A549 treated with Hydrocortisone at 1 μM for 4 hours (cell line): ENCODE results near the gene KIAA0232. TPM values are rescaled to one million over a fixed set of nuclear protein-coding genes. Genes with fewer than 3 reads are reported as not detected.

Source experiments
- total RNA-seq: library from RNA; stranded (reverse); fragments of 200-300 nt; extraction: Qiagen RNA extraction; gene quantifications from 5 replicates; pipeline ENCODE4 v1.2.3, GENCODE V29; 2022

The KIAA0232 gene, protein sequence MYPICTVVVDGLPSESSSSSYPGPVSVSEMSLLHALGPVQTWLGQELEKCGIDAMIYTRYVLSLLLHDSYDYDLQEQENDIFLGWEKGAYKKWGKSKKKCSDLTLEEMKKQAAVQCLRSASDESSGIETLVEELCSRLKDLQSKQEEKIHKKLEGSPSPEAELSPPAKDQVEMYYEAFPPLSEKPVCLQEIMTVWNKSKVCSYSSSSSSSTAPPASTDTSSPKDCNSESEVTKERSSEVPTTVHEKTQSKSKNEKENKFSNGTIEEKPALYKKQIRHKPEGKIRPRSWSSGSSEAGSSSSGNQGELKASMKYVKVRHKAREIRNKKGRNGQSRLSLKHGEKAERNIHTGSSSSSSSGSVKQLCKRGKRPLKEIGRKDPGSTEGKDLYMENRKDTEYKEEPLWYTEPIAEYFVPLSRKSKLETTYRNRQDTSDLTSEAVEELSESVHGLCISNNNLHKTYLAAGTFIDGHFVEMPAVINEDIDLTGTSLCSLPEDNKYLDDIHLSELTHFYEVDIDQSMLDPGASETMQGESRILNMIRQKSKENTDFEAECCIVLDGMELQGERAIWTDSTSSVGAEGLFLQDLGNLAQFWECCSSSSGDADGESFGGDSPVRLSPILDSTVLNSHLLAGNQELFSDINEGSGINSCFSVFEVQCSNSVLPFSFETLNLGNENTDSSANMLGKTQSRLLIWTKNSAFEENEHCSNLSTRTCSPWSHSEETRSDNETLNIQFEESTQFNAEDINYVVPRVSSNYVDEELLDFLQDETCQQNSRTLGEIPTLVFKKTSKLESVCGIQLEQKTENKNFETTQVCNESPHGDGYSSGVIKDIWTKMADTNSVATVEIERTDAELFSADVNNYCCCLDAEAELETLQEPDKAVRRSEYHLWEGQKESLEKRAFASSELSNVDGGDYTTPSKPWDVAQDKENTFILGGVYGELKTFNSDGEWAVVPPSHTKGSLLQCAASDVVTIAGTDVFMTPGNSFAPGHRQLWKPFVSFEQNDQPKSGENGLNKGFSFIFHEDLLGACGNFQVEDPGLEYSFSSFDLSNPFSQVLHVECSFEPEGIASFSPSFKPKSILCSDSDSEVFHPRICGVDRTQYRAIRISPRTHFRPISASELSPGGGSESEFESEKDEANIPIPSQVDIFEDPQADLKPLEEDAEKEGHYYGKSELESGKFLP (N-terminal part only)
- total RNA-seq: 11.1 to 22.9 TPM (median 16.5 TPM) in 5 replicates

DNA sequence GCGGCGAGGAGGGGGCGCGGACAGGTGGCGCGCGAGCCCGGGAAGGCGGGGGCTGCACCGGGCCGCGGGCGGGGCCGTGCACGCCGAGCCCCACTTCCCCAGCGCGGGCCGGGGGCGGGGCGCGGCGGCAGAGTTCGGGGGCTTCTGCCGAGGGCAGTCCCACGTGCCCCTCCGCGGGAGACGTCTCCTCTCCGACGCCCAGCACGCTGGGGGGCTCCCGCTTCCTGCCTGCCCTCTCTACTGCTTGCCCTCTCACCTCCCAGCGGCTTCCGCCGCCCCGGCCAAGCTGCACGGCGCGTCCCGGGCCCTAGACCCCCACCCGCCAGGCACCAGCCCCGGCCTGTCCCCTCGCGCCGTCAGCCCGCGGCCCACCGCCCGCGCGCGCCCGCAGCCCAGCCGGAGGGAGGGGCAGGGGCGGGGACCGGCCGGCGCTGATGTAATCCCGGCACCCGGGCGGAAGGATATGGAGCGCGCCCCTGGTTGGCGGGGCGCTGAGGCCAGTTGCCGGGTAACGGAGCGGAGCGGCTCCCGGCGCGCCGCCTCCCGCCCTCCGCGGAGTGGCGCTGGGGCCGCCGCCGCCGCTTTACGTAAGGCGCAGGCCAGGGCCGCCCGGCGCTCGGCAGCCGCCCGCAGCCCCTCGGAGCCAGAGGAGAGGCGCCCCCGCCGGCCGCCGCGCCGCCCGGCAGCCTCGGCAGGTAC, at the start of gene KIAA0232:
TSS of gene KIAA0232 (plus strand) at position 581 of the 699 bp plus-strand sequence. CDS start 41,727 bp downstream, outside the sequence.

DNA sequence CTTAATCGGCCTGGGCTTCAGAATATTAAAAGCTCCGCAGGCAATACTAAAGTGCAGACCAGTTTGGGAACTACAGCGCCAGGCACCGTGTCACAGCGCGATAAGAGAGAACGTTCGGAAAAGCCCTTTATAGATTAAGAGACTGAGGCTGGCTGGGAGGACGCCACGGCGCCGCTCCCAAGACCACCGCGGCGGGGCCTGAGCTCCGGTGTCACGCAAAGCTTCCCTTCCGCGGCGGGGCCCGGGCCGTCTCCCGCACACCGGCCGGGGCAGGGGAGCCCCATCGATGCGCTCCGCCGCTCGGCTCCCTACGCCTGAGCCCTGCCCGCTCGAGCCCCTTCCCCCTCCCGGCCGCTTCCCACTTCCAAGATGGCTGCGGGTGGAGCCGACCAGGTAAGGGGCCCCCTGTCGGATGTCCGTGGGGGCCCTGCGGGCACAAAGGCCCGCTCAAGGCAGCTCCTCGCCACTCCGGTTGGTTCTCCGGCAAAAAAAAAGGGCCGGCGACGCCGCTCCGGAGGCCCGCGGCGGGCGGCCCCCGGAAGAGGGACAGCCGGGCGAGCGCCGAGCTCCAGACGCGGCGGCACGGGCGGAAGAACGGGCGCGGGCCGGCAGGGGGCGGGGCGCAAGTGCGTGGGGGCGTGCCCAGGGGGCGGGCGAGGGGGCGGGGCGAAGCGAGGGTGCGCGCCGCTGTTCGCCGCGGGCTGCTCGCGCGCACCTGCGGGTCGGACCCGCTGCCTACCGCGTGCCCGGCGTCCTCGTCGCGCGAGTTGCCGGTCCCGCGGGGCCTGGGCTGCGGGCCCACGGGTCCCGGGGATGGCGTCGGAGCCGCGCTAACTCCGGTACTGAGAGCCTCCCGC, 126.8 kb downstream of the KIAA0232 start, which contains the start of gene TBC1D14:
TSS of gene TBC1D14 (plus strand) at position 714 of the 857 bp plus-strand sequence. CDS start 13,564 bp downstream, outside the sequence.

Other genes with a start within 250 kb of the KIAA0232 start
- 8.6 to 10.3 TPM (median 9.4 TPM) in 5 replicates for gene MAN2B2, start 207.5 kb upstream of the KIAA0232 start, total RNA-seq
- gene MRFAP1, start 142.0 kb upstream of the KIAA0232 start, total RNA-seq: 264 to 286 TPM (median 272 TPM) in 5 replicates
- 44.4 to 144 TPM (median 132 TPM) in 5 replicates for gene S100P, start 88.8 kb upstream of the KIAA0232 start, total RNA-seq
- 31.8 to 38.1 TPM (median 34.5 TPM) in 5 replicates for gene MRFAP1L1, start 72.9 kb upstream of the KIAA0232 start, total RNA-seq
- gene BLOC1S4, start 66.6 kb upstream of the KIAA0232 start, total RNA-seq: 13.1 to 19.6 TPM (median 17.3 TPM) in 5 replicates
- 37.1 to 43.8 TPM (median 40.3 TPM) in 5 replicates for gene TBC1D14, start 127.1 kb downstream of the KIAA0232 start, total RNA-seq